CD4-positive, alpha-beta T cell treated with Interferon gamma for 1 hour (primary cell): ENCODE measurements around the gene TMEM80.
A peak's percentile ranks its signal among the peaks of the same experiment; 100 is the strongest.
"Not testable (repeated sequence)": the region's sequence is repeated elsewhere in the genome, so short reads cannot be mapped to it uniquely, and the experiment has no call there.

Source experiments
- DNase-seq: peaks from one replicate; pipeline ENCODE4 v3.0.0-alpha.2; 2020

The TMEM80 gene

DNA sequence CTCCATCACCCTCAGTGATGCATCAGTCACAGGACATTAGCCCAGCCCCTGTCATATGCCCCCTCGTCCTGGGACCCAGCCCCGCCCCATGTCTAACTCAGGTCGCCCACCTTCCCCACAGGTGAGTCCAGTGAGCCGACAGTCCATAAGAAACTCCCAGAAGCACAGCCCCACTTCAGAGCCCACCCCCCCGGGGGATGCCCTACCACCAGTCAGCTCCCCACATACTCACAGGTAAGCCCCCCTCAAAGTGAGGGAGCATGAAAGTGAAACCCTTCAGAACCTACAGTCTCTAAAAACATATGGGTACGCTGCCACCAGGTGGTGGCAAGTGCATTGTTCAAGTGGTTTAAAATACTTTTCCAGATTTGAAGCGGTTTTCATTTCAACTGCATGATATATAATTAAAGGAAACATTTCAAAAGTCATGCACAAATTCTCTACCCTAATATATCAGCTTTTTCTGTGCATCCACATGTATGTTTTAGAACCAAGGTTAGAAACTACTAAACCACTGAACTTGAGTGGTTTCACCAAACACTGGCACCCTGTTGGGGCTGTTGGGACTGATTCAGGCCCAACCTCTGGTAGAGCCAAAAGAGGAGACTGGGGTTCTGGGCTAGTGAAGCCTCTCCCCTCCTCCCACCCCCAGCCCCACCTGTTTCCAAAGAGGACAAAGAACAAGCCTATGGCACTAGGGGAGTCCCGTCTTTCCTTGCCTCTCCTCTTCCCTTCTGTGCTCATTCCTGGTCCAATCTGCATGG lies 27.7 kb downstream of the TMEM80 start:
- peak; percentile 54 for DNase-seq

DNA sequence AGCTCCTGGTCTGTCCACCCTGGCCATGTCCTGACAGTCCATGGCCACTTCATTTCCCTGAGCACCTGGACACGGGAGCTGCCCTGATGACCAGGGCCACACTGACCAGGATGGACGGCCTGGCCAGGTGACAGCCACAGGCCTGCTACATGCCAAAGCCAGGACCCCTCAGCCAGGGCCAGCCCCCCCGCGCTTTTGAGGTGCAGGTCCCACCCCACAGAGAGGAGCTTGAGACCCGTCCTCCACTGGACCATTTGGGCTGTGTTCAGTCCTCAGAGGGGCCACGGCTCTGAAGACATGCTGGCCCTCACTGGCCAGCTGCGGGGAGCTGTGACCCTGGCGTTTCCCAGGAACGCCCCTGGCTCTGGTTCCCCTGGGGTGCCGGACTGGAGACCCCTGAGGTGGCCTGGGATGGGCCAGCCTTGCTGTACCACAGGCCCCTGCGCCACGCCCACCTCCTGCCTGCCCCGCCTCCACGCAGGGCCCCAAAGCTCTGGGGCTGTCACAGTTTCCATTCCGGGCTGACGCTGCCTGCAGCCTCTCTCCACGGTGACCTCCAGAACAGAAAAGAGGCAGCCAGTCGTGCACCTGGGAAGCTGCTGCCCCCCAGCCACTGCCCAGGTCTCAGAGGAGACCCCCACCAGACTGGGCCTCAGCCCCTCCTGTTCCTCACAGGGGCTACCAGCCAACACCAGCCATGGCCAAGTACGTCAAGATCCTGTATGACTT lies 28.6 kb downstream of the TMEM80 start:
- DNase-seq: no peak

DNA sequence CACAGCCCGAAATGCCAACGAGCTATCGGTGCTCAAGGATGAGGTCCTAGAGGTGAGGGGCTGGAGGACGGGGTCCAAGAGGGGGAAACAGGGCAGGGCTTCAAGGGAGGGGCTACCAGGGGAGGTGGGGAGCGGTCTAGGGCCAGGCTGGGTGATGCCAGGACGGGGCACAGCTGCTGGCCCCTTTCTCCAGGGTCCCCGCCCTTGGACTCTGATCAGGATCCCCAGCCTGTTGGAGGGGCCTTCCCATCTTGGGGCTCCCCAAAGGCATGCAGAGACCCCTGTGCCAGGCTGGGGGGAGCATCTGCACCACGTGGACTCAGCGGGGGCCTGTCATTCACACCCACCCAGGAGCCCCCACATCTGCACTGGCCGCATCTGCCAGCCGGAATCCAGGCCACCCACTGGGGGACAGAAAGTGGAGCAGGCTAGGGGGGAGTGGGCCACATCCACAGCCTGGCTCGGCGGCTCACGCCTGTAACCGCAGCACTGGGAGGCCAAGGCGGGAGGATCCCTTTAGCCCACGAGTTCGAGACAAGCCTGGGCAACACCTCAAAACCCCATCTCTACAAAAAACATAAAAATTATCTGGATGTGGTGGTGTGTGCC lies 29.3 kb downstream of the TMEM80 start:
- no peak for DNase-seq

DNA sequence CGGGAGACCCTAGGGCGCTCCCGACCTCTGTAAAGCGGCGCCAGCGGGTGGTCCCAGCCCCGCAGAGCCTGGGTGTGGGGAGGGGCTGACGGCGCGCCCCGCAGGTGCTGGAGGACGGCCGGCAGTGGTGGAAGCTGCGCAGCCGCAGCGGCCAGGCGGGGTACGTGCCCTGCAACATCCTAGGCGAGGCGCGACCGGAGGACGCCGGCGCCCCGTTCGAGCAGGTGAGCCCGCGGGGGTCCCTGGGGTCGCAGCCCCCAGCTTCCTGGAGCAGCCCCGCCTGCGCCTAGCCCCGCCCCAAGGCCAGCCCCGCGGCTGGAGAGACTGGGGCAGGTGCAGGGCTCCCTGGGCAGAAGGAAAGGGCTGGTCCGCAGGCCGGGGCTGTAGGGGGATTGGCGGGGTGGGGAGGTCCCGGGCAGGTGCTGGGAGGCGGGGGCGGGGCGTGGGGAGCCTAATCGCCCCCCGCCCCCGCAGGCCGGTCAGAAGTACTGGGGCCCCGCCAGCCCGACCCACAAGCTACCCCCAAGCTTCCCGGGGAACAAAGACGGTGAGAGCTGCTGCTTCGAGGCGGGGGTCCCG lies 30.1 kb downstream of the TMEM80 start:
- DNase-seq: no peak

DNA sequence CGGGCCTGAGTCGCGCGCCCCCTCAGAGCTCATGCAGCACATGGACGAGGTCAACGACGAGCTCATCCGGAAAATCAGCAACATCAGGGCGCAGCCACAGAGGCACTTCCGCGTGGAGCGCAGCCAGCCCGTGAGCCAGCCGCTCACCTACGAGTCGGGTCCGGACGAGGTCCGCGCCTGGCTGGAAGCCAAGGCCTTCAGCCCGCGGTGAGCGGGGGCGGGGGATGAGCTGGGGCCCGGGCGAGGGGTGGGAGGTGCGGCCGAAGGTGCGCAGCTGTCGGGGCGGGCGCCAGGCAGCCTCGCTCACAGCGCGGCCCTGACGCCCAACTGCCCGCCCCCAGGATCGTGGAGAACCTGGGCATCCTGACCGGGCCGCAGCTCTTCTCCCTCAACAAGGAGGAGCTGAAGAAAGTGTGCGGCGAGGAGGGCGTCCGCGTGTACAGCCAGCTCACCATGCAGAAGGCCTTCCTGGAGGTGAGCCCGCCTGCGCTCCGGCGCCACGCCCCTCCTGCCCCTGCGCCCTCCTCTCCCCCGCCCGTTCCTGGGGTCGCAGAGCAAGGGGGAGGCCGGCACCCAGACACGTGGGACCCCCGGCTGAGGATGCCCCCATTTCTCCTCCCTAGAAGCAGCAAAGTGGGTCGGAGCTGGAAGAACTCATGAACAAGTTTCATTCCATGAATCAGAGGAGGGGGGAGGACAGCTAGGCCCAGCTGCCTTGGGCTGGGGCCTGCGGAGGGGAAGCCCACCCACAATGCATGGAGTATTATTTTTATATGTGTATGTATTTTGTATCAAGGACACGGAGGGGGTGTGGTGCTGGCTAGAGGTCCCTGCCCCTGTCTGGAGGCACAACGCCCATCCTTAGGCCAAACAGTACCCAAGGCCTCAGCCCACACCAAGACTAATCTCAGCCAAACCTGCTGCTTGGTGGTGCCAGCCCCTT lies 30.9 kb downstream of the TMEM80 start:
- DNase-seq: peak; percentile 32

DNA sequence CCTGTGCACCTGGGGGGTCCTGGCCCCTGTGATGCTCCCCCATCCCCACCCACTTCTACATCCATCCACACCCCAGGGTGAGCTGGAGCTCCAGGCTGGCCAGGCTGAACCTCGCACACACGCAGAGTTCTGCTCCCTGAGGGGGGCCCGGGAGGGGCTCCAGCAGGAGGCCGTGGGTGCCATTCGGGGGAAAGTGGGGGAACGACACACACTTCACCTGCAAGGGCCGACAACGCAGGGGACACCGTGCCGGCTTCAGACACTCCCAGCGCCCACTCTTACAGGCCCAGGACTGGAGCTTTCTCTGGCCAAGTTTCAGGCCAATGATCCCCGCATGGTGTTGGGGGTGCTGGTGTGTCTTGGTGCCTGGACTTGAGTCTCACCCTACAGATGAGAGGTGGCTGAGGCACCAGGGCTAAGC lies 31.7 kb downstream of the TMEM80 start:
- DNase-seq: no peak

DNA sequence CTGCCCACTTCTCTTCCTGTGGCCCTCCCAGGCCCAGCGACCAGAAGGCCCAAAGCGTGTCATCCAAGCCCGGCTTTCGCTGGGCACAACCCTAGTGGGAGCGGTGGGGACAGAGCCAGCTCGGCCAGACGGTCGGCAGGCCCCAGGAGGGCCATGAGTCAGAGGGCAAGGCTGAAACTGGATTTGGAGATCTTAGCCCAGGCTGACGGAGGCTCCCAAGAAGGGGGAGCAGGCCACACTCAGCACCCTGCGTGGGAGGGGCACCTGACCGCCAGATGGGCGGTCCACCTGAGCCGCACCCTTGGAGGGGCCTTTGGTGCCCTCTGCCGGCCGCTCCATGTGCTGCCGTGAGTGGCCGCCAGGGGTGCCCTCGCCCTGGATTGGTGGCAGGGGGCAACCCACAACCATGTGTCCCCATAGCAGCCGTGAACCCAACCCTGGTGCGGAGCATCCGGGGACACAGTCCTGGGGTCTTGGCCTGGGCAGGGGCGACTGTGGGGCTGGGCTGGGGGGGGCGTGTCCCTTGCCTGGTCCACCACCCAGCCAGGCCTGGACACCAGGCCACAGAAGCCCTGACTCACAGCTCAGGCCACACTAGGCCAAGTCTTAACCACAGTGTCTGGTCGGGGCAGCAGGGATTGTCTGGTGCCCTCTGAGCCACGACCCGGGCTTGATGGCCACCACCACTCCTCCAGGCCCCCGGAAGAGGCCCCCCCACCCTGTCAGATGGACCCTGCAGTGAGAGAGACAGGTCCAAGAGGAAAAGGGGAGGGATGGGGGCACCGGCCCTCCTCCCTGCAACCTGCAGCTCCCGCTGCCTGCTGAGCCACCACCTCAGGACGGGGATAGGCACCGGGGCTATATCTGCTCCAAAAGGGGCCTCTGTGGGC lies 32.5 kb downstream of the TMEM80 start:
- peak; percentile 80 for DNase-seq

DNA sequence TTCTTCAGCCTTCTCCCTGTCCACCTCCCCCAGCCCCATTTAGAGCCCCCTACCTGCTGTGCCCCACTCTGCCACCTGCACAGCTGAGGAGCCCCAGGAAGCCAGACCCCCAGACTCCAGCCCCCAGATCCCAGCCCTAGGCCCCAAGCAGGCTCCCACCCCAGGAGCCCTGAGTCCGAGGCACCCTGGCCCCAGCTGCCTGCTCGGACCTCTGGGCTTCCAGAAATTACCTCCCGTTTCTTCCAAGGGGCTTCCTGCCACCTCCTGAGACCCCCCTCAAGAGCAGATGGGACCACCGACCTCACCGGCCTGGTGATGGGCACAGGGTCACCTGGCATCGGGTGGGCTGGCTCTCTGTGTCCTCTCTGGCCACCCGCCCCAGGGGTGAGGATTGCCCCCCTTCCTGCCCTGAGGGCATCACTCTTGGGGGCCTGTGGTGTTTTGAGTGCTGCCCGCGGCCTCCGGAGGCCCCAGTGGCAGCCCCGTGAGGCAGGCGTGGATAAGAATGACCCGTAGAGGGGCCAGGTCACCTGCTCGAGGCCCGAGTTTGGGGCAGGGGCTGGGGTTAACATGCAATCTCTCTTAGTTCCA lies 33.4 kb downstream of the TMEM80 start:
- no peak for DNase-seq

DNA sequence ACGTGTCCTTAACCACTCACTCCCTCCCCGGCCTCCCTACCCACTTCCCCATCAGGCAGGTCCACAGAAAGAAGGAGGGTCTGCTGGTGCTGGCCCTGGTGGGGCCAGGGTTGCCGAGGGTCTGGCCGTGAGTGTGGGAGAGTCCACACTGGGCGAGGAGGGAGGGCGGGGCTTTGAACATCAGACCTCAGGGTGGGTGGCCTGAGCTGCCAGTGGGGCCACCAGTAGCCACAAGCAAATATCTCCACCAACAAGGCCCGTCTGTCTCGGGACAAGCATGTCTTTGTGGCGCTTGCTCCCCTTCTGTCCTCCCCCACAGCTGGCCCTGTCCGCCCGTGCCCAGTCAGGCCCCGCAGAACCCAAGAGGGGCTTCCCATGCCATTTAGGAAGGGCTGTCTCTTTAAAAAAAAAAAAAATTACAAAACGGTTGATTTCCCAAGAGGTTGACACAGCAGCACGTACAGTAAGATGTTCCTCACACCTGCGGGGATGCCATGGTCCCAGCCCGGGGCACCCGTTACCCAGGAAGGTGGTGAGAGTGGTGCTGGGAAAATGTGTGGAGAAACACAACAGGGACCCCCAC lies 34.0 kb downstream of the TMEM80 start:
- DNase-seq: no peak

DNA sequence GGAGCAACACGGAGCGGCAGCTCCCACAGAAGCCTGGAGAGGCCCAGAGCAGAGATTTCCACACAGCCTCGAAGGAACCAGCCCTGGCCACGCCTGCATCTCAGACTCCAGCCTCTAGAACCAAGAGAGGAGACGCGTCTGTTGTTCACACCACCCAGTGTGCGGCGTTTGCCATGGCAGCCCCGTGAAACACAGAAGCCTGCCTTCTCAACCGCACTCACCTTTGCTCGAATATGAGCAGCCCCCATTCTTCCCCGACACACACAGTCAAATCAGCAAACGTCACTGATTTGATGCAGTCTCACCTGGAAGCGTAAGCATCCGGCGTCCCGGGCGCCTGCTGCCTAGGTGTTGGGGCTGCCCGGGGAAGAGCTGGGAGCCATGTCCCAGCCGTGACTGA lies 37.5 kb downstream of the TMEM80 start:
- no peak for DNase-seq

DNA sequence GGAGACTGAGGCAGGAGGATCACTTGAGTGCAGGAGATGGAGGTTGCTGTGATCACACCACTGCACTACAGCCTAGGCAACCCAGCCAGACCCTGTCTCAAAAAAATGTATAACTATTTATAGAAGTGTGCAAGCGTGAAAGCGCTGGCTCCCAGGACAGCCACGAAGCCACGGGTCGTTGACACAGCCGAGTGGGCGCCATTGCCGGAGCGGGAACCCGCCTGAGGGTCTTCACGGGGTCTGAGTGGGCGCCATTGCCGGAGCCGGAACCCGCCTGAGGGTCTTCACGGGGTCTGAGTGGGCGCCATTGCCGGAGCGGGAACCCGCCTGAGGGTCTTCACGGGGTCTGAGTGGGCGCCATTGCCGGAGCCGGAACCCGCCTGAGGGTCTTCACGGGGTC lies 38.9 kb downstream of the TMEM80 start:
- DNase-seq: not testable (repeated sequence)

DNA sequence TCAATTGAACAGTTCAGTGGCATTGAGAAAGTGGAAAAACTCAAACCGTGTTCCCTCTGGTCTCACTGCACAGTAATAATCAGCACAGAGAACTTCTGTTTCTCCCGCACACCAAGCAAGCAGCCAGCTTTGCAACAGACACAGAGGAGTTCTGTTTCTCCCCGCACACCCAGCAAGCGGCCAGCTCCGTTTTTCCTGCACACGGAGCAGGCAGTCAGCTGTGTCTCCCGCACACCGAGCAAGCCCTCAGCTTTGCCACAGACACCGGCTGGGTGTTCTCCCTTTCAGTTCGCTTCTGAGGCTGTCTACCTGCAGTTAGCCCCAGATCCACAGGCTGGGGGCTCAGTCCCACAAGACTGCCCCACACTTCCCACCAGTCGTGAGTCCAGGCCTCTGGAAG lies 41.8 kb downstream of the TMEM80 start:
- no peak for DNase-seq

DNA sequence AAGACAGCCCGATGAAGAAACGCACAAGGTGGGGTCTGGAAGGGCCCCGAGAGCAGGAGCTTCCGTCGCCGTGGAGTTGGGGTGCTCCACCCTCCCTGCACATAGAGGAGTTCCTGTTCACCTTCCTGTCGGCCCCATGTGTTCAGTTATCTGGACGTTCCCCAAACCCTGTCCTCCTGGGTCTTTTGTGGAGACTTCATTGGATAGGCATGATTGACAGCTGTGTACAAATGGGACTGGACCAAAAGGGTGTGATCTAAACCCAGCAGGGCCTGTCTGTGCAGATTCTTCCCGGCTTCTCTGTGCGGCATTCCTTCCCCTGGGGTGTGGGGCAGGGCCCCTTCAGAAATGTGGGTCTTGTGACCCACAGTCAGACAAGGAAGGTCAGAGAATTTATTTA lies 42.3 kb downstream of the TMEM80 start:
- not testable (repeated sequence) for DNase-seq

DNA sequence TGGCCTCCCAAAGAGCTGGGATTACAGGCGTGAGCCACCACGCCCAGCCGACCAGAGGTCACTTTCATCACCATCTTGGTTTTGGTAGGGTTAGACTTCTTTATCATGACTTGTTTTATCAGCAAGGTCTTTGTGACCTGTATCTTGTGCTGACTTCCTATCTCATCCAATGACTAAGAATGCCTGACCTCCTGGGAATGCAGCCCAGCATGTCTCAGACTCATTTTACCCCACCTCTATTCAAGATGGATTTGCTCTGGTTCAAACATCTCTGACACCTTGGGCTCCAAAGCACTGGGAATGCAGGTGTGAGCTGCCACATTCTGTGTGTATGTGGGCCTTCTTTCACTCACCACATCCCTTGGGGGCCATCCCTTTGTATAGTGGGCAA lies 46.5 kb downstream of the TMEM80 start:
- no peak for DNase-seq

DNA sequence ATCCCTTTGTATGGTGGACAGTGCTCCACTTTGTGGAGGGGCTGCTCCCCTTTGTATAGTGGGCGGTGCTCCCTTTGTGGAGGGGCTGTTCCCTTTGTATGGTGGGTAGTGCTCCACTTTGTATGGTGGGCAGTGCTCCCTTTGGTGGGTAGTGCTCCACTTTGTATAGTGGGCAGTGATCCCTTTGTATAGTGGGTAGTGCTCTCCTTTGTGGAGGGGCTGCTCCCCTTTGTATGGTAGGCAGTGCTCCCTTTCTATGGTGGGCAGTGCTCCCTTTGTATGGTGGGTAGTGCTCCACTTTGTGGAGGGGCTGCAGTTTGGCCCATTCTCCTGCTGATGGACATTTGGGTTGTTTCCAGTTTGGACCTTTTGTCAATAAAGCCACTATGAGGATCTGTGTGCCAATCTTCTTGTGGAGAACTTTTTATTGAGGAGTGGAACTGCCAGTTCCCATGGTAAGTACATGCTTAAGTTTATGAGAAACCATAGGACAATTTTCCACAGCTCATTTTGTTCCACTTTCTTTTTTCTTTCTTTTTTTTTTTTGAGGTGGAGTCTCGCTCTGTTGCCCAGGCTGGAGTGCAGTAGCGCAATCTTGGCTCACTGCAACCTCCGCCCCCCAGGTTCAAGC lies 47.1 kb downstream of the TMEM80 start:
- no peak for DNase-seq

DNA sequence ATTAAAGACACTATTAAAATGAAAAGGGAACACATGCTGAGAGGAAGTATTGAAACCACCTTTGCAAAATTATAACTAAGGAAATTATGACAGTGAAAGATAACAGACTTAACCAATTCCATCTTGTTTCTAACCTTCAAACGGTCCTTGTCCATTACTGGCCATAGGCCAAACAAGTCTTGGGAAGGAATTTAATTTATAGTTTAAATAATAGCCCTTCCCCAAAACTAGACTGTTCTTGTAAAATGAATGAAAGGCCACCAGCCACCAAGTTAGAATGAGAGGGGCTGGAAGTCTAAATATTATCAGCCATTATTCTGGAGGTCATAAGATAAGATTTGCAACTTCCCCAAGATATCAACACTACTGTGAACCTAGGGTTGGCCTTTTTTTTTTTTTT lies 49.8 kb downstream of the TMEM80 start:
- no peak for DNase-seq

DNA sequence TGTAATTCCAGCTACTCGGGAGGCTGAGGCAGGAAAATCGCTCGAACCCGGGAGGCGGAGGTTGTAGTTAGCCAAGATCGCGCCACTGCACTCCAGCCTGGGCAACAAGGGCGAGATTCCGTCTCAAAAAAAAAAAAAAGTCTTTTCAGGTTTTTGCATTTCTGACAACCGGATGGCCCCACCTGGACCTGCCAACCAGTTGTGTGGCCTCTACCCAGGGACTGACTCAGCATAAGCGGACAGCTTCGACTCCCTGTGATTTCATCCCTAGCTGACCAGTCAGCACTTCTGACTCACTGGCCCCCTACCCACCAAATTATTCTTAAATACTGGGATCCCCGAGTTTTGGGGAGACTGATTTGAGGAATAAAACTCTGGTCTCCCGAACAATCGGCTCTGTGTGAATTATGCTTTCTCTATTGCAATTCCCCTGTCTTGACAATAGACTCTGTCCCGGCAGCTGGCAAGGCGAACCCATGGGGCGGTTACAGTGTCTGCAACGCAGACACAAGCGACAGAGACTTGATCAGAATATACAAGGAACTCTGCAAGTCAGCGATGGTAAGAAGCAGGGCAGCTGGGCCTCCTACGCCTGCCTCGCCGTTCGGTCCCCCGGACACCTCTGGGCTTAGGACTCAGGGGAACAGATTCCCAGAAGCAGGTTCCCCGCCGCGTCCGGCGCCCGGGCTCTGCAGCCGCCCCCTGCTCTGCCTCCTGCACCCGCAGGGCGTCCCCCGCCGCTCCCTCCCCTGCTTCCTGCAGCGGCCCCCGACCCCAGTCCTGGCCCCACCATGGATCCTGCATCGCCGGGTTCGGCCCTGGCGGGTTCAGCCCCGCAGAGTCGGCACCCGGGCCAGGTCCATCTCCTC lies 50.9 kb downstream of the TMEM80 start:
- DNase-seq: no peak

DNA sequence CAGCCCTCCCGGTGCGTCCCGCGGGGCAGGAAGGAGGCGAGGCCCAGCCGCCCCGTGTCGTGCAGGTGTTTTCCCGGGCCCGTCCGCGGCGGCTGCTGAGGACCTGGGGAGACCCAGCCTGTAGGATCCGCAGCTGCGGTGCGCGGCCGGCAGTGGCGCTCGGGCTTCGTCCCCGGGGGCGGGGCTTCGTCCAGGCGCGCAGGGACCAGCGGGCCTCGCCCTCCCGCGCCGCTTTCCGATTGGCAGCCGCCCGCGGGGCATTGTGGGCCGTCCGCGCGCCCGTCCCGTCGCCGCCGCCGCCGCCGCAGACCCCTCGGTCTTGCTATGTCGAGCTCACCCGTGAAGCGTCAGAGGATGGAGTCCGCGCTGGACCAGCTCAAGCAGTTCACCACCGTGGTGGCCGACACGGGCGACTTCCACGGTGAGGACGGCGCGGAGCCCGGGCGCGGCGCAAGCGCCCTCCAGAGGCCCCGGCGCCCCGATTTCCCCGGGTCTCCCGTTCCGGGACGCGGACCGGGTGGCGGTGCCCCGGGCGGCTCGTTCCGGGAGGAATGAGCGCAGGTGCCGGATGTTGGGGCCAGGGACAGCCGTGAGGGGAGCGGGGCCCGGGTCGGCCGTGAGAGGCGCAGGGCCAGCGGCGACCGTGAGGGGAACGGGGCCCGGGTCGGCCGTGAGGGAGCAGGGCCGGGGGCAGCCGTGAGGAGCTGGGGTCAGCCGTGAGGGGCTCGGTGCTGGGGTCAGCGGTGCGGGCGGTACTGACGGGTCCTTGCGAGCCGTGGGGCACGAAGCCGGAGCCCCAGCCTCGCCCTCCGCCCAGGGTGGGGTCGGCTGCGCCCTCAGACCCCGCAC lies 51.8 kb downstream of the TMEM80 start, which contains the start of gene TALDO1:
Gene TALDO1, plus strand, starts transcription at position 307 of the 849 bp plus-strand sequence. Its CDS starts 18 bp downstream, at position 325.
- peak; percentile 85 for DNase-seq
